GM12878 (cell line): ENCODE data around the gene PRPF6. TPM values are rescaled to one million over a fixed set of nuclear protein-coding genes. Genes with fewer than 3 reads are reported as not detected.

Source experiments
- ATAC-seq: fragments of 200-7000 bp; cut with Tn5 transposase; 3 replicates; pipeline ENCODE4 v1.9.1; 2020; ENCODE audit warnings: mild to moderate bottlenecking, moderate library complexity
- BruUV-seq: library from RNA; stranded (reverse); fragments of 400-500 nt; replicated peaks from 2 replicates; lab custom pipeline; 2021; lab: Mats Ljungman, UMichigan
- CTCF ChIA-PET: fragments of 300-600 bp; sonication (Branson Sonifier 250); formaldehyde crosslinking; extraction: SDS; loops from one replicate; lab custom pipeline; 2021; ENCODE audit warnings: inconsistent platforms; lab: Yijun Ruan, JAX
- POLR2A ChIA-PET: fragments of 350-600 bp; formaldehyde crosslinking; extraction: SDS; loops from one replicate; lab custom pipeline; 2021; ENCODE audit warnings: inconsistent platforms; lab: Charles Lee
- RAD21 ChIA-PET: fragments of 300-600 bp; sonication (Branson Sonifier 250); formaldehyde crosslinking; loops from one replicate; lab custom pipeline; 2023; ENCODE audit warnings: antibody characterized with exemption; ENCODE audit not compliant: unreplicated experiment; lab: Charles Lee
- SMC1A ChIA-PET: fragments of 300-600 bp; sonication (Branson Sonifier 250); formaldehyde crosslinking; loops from one replicate; lab custom pipeline; 2023; ENCODE audit not compliant: unreplicated experiment, uncharacterized antibody; lab: Charles Lee
- DNase-seq: peaks from one replicate; pipeline ENCODE4 v3.0.0-alpha.2; 2011; ENCODE audit warnings: low read depth, low spot score
- FAIRE-seq: peaks from 3 replicates; lab custom pipeline; 2011; peaks lifted over from hg19 to GRCh38; lab: Jason Lieb, UNC
- H2AFZ ChIP-seq: 2 replicates; pipeline ENCODE4 v1.6.0; 2011; ENCODE audit warnings: low read depth, low read length, control low read depth; ENCODE audit not compliant: control insufficient read depth
- H3K27ac ChIP-seq: 2 replicates; pipeline ENCODE4 v1.5.1; 2011; ENCODE audit warnings: control low read depth; ENCODE audit not compliant: control insufficient read depth, insufficient read depth
- H3K27me3 ChIP-seq, 2 experiments: replicated peaks in 1 of 2; 2 replicates each; pipeline versions ENCODE4 v1.6.0 to v1.6.1; 2011; ENCODE audit warnings: low read length in 1 of 2; ENCODE audit not compliant: control insufficient read depth in 2 of 2, insufficient read depth in 2 of 2
- H3K36me3 ChIP-seq, 2 experiments: 2 replicates each; pipeline ENCODE4 v1.5.1; 2011; ENCODE audit warnings: low read length in 1 of 2; ENCODE audit not compliant: control insufficient read depth in 2 of 2, insufficient read depth in 2 of 2
- H3K4me1 ChIP-seq: 2 replicates; pipeline ENCODE4 v1.6.1; 2011; ENCODE audit warnings: mild to moderate bottlenecking, low read length, moderate library complexity, mixed read lengths; ENCODE audit not compliant: control insufficient read depth, insufficient read depth
- H3K4me2 ChIP-seq: 2 replicates; pipeline ENCODE4 v1.6.0; 2011; ENCODE audit warnings: control low read depth; ENCODE audit not compliant: control insufficient read depth, insufficient read depth
- H3K4me3 ChIP-seq: fragments of 200-600 bp; sonication (generic); 2 replicates; pipeline ENCODE4 v1.5.1; 2016
- H3K79me2 ChIP-seq: 2 replicates; pipeline ENCODE4 v1.6.0; 2011; ENCODE audit warnings: low read length; ENCODE audit not compliant: control insufficient read depth, insufficient read depth
- H3K9ac ChIP-seq: 2 replicates; pipeline ENCODE4 v1.8.0; 2011; ENCODE audit warnings: low read length, control low read depth, mixed read lengths; ENCODE audit not compliant: control insufficient read depth, insufficient read depth
- H3K9me3 ChIP-seq: replicated peaks from 3 replicates; pipeline ENCODE4 v1.5.1; 2011; ENCODE audit warnings: mild to moderate bottlenecking, low read length; ENCODE audit not compliant: control insufficient read depth, insufficient read depth
- H4K20me1 ChIP-seq: 2 replicates; pipeline ENCODE4 v1.6.0; 2011; ENCODE audit not compliant: control insufficient read depth, insufficient read depth
- BHLHE40 ChIP-seq, 2 experiments: fragments of 450-650 bp in 1 of 2; IDR thresholded peaks; 2 replicates each; pipeline ENCODE4 v1.6.1; 2011 to 2017; ENCODE audit warnings: low read depth in 2 of 2, borderline replicate concordance in 1 of 2, improper control_type of control experiment in 1 of 2, low read length in 1 of 2, mild to moderate bottlenecking in 1 of 2
- CEBPB ChIP-seq, 2 experiments: fragments of 150-350 bp in 1 of 2; IDR thresholded peaks; 2 replicates each; pipeline ENCODE4 v1.6.1; 2012 to 2014; ENCODE audit warnings: low read depth in 2 of 2, low read length in 2 of 2, borderline replicate concordance in 1 of 2, inconsistent platforms in 1 of 2
- CHD2 ChIP-seq: IDR thresholded peaks from 2 replicates; pipeline ENCODE4 v1.6.1; 2011; ENCODE audit warnings: low read depth, low read length, improper control_type of control experiment, borderline replicate concordance
- IKZF1 ChIP-seq: fragments of 450-650 bp; conservative IDR thresholded peaks from 2 replicates; pipeline ENCODE4 v1.6.1; 2017; ENCODE audit warnings: antibody characterized with exemption, mild to moderate bottlenecking
- MTA2 ChIP-seq: fragments of 450-650 bp; IDR thresholded peaks from 2 replicates; pipeline ENCODE4 v1.6.1; 2016; ENCODE audit warnings: low read depth, mild to moderate bottlenecking, moderate library complexity
- NFIC ChIP-seq: IDR thresholded peaks from 2 replicates; pipeline ENCODE4 v1.6.1; 2012; ENCODE audit warnings: low read depth, mild to moderate bottlenecking, inconsistent platforms, low read length, moderate library complexity
- POLR2A ChIP-seq: IDR thresholded peaks from 2 replicates; pipeline ENCODE4 v1.6.1; 2011; ENCODE audit warnings: low read depth, mild to moderate bottlenecking, low read length
- RB1 ChIP-seq: fragments of 450-650 bp; formaldehyde crosslinking; IDR thresholded peaks from 2 replicates; pipeline ENCODE4 v1.6.1; 2017; ENCODE audit warnings: mild to moderate bottlenecking, borderline replicate concordance
- RCOR1 ChIP-seq: conservative IDR thresholded peaks from 2 replicates; pipeline ENCODE4 v1.6.1; 2012; ENCODE audit warnings: low read depth, low read length, improper control_type of control experiment
- SIN3A ChIP-seq: IDR thresholded peaks from 2 replicates; pipeline ENCODE4 v1.6.1; 2012; ENCODE audit warnings: low read depth, low read length, improper control_type of control experiment
- SUPT20H ChIP-seq: IDR thresholded peaks from 2 replicates; pipeline ENCODE4 v1.6.1; 2011; ENCODE audit warnings: low read depth, mild to moderate bottlenecking, low read length, moderate library complexity, borderline replicate concordance; ENCODE audit not compliant: control insufficient read depth
- TARDBP ChIP-seq: IDR thresholded peaks from 2 replicates; pipeline ENCODE4 v1.6.1; 2016; ENCODE audit warnings: borderline replicate concordance
- ZNF274 ChIP-seq: IDR thresholded peaks from one replicate; pipeline ENCODE4 v1.8.0; 2011; ENCODE audit not compliant: insufficient read length, insufficient read depth
- WGBS: methylation state at CpG from one replicate; pipeline ENCODE4 v1.1.6; 2016; ENCODE audit warnings: low lambda C conversion rate; ENCODE audit not compliant: insufficient replicate concordance, insufficient coverage; ENCODE audit errors: missing lambda C conversion rate; 5-methylcytosine and 5-hydroxymethylcytosine counted together
- in situ Hi-C: fragments of 300-500 bp; cut with MboI; formaldehyde crosslinking; loops from 9 replicates; pipeline ENCODE4 v1.14.3; 2018; ENCODE audit warnings: mixed read lengths
- intact Hi-C: fragments of 100-400 bp; cut with micrococcal nuclease; formaldehyde crosslinking; loops from one replicate; pipeline ENCODE4 v1.14.2; 2022; ENCODE audit not compliant: unreplicated experiment
- polyA plus RNA-seq, 11 experiments: library from polyadenylated mRNA; depleted of rRNA in 4 of 11; unstranded in 6 of 11; stranded (reverse) in 5 of 11; fragments of >200 nt; fragmentation: Nextera tagmentation in 4 of 11; fragmentation: Illumina TruSeq in 1 of 11; extraction: Ambion mirVana in 4 of 11; extraction: Trizol in 1 of 11; gene quantifications; 1 replicate in 1 of 11; 2 replicates in 10 of 11; pipeline versions ENCODE4 v1.2.1 to v1.2.3, GENCODE V29; 2011 to 2016; ENCODE audit warnings: inconsistent platforms in 2 of 11, missing spikeins in 2 of 11, low read depth in 1 of 11
- total RNA-seq, 4 experiments: library from RNA; depleted of rRNA in 3 of 4; stranded (reverse); fragments of >200 nt in 3 of 4; fragmentation: Illumina TruSeq in 1 of 4; extraction: Trizol in 1 of 4; gene quantifications; 2 replicates each; pipeline versions ENCODE4 v1.2.1 to v1.2.3, GENCODE V29; 2013 to 2021
- TF ChIP-seq, protein P1 (sequence below): fragments of 450-650 bp; formaldehyde crosslinking; IDR thresholded peaks from 2 replicates; pipeline ENCODE4 v1.4.0; 2022; ENCODE audit warnings: mild to moderate bottlenecking, moderate library complexity
- TF ChIP-seq, protein P2 (sequence below): fragments of 450-650 bp; IDR thresholded peaks from 2 replicates; pipeline ENCODE4 v1.6.1; 2017; ENCODE audit warnings: mild to moderate bottlenecking
- TF ChIP-seq, protein P3 (sequence below): fragments of 450-650 bp; IDR thresholded peaks from 2 replicates; pipeline ENCODE4 v1.6.1; 2017; ENCODE audit warnings: antibody characterized with exemption, mild to moderate bottlenecking, moderate library complexity

Gene PRPF6
- total and polyA plus RNA-seq, 10 of the 15 experiments (the other 5 are each of a cell fraction or from before 2014, with no cell fraction given) = 5.0 to 102 (median 71.3) TPM

DNA sequence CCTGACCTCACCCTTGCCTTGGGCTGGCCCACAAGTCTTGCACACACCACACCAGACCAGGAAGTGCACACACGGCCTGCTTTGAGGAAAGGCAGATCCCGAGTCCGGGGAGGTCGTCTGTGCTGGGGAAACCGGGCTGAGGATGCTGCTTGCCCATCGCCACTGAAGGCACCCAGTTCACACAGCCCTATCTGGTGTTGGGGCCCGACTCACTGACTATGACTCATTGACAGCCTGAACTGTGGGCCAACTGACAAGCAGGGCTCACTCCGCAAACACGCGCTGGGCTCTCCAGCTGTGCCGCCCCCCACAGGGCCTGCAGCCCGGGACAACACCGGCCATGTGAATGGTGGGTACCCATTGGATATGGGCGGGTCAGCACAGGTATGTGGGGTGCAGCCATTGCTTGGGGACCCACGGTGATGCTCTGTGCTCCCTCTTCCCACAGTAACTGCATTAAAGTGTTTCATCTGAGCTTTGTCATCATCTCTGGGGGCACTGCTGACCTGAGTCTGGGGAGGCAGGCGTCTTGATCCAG is 3.1 kb upstream of the PRPF6 start:
- FAIRE-seq (no peak), ATAC-seq (peak; percentile 10), DNase-seq (no peak)
- no peak overlapping the region for H2AFZ ChIP-seq
- H3K36me3 ChIP-seq = peaks cover 7 to 15% of the 10 kb centered on the region in 2 experiments; a peak in 3 of 4 replicates
- H3K9ac ChIP-seq = peak overlapping the region; percentile 68
- peaks cover 50% of the 10 kb centered on the region for H3K79me2 ChIP-seq
- no peaks in the 10 kb centered on the region for H3K27me3 ChIP-seq
- H3K4me3 ChIP-seq = peak overlapping the region; percentile 96
- intact Hi-C loops (no loop called here), in situ Hi-C loops (no loop called here)
- no TSS peak for BruUV-seq
- ChIA-PET CTCF (interaction anchor here (0.7 to 1.6 kb wide), 3 partner anchors 61 to 270 kb away, joined by 3 to 7 read pairs (median 4); partner anchors contain the start of genes ARFRP1 and ZGPAT), SMC1A (no interaction called here), RAD21 (interaction anchor here (0.5 to 1.0 kb wide), 4 partner anchors 53 to 101 kb away, joined by 3 to 8 read pairs (median 6); partner anchors contain the start of genes OPRL1, RGS19 and TCEA2), POLR2A (interaction anchor here (0.6 to 1.3 kb wide), 2 partner anchors 62 to 343 kb away, joined by 3 read pairs; no protein-coding TSS in a partner anchor)
- H4K20me1 ChIP-seq = no peaks in the 10 kb centered on the region
- H3K4me2 ChIP-seq = peak overlapping the region; percentile 93
- peaks cover 23% of the 10 kb centered on the region for H3K4me1 ChIP-seq
- 72% methylated on average over 16 of the region's 16 CpGs for WGBS
- H3K9me3 ChIP-seq = no peaks in the 10 kb centered on the region
- peak overlapping the region; percentile 92 for H3K27ac ChIP-seq
- no peak for TF ChIP-seq RB1
- TF ChIP-seq TARDBP = no peak
- TF ChIP-seq ZNF274 = no peak
- no peak for TF ChIP-seq NFIC
- TF ChIP-seq MTA2 = no peak
- TF ChIP-seq POLR2A = peak; percentile 62
- TF ChIP-seq SIN3A = 0 out of 2 replicates have a peak, but pooled peaks have one; percentile 9
- no peak for TF ChIP-seq CEBPB (IDR thresholded peaks at IDR 0.05; ENCODE audit: borderline replicate concordance in 1 of 2, low read depth in 2 of 2, low read length in 2 of 2)
- no peak for TF ChIP-seq SUPT20H
- TF ChIP-seq, protein P1, sequence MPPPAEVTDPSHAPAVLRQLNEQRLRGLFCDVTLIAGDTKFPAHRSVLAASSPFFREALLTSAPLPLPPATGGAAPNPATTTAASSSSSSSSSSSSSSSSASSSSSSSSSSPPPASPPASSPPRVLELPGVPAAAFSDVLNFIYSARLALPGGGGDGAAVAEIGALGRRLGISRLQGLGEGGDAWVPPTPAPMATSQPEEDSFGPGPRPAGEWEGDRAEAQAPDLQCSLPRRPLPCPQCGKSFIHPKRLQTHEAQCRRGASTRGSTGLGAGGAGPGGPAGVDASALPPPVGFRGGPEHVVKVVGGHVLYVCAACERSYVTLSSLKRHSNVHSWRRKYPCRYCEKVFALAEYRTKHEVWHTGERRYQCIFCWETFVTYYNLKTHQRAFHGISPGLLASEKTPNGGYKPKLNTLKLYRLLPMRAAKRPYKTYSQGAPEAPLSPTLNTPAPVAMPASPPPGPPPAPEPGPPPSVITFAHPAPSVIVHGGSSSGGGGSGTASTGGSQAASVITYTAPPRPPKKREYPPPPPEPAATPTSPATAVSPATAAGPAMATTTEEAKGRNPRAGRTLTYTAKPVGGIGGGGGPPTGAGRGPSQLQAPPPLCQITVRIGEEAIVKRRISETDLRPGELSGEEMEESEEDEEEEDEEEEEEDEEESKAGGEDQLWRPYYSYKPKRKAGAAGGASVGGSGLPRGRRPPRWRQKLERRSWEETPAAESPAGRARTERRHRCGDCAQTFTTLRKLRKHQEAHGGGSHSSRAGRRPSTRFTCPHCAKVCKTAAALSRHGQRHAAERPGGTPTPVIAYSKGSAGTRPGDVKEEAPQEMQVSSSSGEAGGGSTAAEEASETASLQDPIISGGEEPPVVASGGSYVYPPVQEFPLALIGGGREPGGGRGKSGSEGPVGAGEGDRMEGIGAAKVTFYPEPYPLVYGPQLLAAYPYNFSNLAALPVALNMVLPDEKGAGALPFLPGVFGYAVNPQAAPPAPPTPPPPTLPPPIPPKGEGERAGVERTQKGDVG (CRISPR knock-in tag) = no peak
- TF ChIP-seq BHLHE40 (IDR thresholded peaks at IDR 0.05; ENCODE audit: borderline replicate concordance in 1 of 2, low read depth in 2 of 2, low read length in 1 of 2) = peak in 1 of 2 experiments; percentile 9; a peak in 1 of 4 replicates
- TF ChIP-seq, protein P2, sequence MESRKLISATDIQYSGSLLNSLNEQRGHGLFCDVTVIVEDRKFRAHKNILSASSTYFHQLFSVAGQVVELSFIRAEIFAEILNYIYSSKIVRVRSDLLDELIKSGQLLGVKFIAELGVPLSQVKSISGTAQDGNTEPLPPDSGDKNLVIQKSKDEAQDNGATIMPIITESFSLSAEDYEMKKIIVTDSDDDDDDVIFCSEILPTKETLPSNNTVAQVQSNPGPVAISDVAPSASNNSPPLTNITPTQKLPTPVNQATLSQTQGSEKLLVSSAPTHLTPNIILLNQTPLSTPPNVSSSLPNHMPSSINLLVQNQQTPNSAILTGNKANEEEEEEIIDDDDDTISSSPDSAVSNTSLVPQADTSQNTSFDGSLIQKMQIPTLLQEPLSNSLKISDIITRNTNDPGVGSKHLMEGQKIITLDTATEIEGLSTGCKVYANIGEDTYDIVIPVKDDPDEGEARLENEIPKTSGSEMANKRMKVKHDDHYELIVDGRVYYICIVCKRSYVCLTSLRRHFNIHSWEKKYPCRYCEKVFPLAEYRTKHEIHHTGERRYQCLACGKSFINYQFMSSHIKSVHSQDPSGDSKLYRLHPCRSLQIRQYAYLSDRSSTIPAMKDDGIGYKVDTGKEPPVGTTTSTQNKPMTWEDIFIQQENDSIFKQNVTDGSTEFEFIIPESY = no peak
- TF ChIP-seq CHD2 = no peak
- TF ChIP-seq IKZF1 = no peak
- TF ChIP-seq, protein P3, sequence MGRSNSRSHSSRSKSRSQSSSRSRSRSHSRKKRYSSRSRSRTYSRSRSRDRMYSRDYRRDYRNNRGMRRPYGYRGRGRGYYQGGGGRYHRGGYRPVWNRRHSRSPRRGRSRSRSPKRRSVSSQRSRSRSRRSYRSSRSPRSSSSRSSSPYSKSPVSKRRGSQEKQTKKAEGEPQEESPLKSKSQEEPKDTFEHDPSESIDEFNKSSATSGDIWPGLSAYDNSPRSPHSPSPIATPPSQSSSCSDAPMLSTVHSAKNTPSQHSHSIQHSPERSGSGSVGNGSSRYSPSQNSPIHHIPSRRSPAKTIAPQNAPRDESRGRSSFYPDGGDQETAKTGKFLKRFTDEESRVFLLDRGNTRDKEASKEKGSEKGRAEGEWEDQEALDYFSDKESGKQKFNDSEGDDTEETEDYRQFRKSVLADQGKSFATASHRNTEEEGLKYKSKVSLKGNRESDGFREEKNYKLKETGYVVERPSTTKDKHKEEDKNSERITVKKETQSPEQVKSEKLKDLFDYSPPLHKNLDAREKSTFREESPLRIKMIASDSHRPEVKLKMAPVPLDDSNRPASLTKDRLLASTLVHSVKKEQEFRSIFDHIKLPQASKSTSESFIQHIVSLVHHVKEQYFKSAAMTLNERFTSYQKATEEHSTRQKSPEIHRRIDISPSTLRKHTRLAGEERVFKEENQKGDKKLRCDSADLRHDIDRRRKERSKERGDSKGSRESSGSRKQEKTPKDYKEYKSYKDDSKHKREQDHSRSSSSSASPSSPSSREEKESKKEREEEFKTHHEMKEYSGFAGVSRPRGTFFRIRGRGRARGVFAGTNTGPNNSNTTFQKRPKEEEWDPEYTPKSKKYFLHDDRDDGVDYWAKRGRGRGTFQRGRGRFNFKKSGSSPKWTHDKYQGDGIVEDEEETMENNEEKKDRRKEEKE = no peak
- no peak for TF ChIP-seq RCOR1
